Stomach (tissue), 9 donors: ENCODE measurements around the gene RAB26. TPM values are rescaled to one million over a fixed set of nuclear protein-coding genes. Genes with fewer than 3 reads are reported as not detected.
"Not testable (repeated sequence)": the region's sequence is repeated elsewhere in the genome, so short reads cannot be mapped to it uniquely, and the experiment has no call there.

Experiments
- DNase-seq, 2 donors: peaks; one replicate each; pipeline versions ENCODE4 v3.0.0 to v3.0.0-alpha.2; 2013 to 2019
- H3K27ac ChIP-seq, 5 donors: fragments of 200-600 bp in 4 of 5; sonication (generic) in 4 of 5; one replicate each; pipeline ENCODE4 v1.5.1; 2013 to 2019; ENCODE audit warnings: mild to moderate bottlenecking in 1 of 5, moderate library complexity in 1 of 5
- H3K27me3 ChIP-seq, 3 donors: fragments of 200-600 bp; sonication (generic); one replicate each; pipeline ENCODE4 v1.5.1; 2017 to 2019; ENCODE audit warnings: mixed run types in 1 of 3
- H3K36me3 ChIP-seq, 4 donors: fragments of 200-600 bp; sonication (generic); 1 replicate in 3 of 4; 2 replicates in 1 of 4; pipeline ENCODE4 v1.5.1; 2016 to 2019
- H3K4me1 ChIP-seq, 4 donors: fragments of 200-600 bp; sonication (generic); one replicate each; pipeline ENCODE4 v1.5.1; 2016 to 2019
- H3K4me3 ChIP-seq, 4 donors: fragments of 200-600 bp; sonication (generic) in 3 of 4; one replicate each; pipeline ENCODE4 v1.5.1; 2016 to 2019; ENCODE audit warnings: mild to moderate bottlenecking in 1 of 4
- H3K9me3 ChIP-seq, 4 donors: fragments of 200-600 bp; sonication (generic); one replicate each; pipeline ENCODE4 v1.5.1; 2016 to 2019
- EP300 ChIP-seq: sonication (generic); formaldehyde crosslinking; IDR thresholded peaks from one replicate; pipeline ENCODE4 v1.6.1; 2017; ENCODE audit warnings: antibody characterized with exemption
- POLR2AphosphoS5 ChIP-seq, 3 donors: sonication (generic); formaldehyde crosslinking; IDR thresholded peaks; one replicate each; pipeline ENCODE4 v1.6.1; 2016; ENCODE audit warnings: antibody characterized with exemption in 3 of 3
- WGBS, 5 donors: extraction: QIAGEN DNeasy Blood & Tissue Kit in 3 of 5; methylation state at CpG; one replicate each; pipeline versions ENCODE4 v1.1.5 to v1.1.7; 2013 to 2018; 5-methylcytosine and 5-hydroxymethylcytosine counted together
- intact Hi-C: fragments of 100-400 bp; cut with DNase I; formaldehyde crosslinking; loops from one replicate; pipeline ENCODE4 v1.15.1; 2023; ENCODE audit warnings: low total_unique reads
- polyA plus RNA-seq, 3 donors: library from polyadenylated mRNA; stranded (reverse); fragments of 200-250 nt; gene quantifications; one replicate each; pipeline ENCODE4 v1.2.3, GENCODE V29; 2013
- total RNA-seq, 5 donors: library from RNA; depleted of rRNA; stranded (reverse); fragments of >200 nt; gene quantifications; one replicate each; pipeline versions ENCODE4 v1.1.0 to v1.2.3, GENCODE V29; 2014 to 2016
- donor health status: healthy with polysubstance abuse.
- donor health status: Bipolar disorder and iron deficiency.
- donor health status: healthy.

Gene RAB26
- total and polyA plus RNA-seq, 8 donors, result 15.1 to 114 (median 27.2) TPM; not detected in 3

- intact Hi-C loops, H3K9me3 ChIP-seq, H3K36me3 ChIP-seq, H3K27me3 ChIP-seq: not testable (repeated sequence)
- DNase-seq, result peak in 1 of 2 donors; percentile 89
- Histone ChIP-seq H3K4me1 (peaks cover 44 to 90% (median 71%) of the 10 kb centered on the region in 4 donors), H3K27ac (peak overlapping the region; percentile 81 to 96 (median 92)), H3K4me3 (peak overlapping the region; percentile 19 to 37 (median 34))
- TF ChIP-seq POLR2AphosphoS5 (IDR thresholded peaks at IDR 0.05) (peak in 2 of 3 donors; percentile 8 to 16), EP300 (peak; percentile 8)
- WGBS, 5 donors, result 23 to 43% (median 33%) methylated on average over 14 to 36 of the region's 37 CpGs
Measured at GRCh38 chr16:2124694-2125444, 23.6 kb upstream of the RAB26 start.

DNA sequence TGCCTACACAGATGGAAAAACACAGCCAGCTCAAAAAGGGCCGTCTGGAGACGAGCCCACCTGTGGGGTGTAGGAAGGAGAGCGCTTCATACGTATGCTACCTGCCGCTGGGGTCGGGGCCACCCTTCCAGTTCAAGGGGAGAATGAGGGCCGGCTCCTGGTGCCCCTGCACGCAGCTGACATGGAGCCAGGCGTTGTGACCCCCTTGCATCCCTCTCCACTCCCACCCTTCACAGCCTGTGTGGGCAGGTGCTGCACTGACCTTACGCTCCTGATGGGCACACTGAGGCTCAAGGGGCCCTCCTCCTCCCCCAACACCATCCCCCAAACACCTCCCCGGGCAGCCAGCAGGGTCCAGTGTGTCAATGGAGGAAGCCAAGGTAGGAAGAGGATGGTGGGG is 22.8 kb upstream of the RAB26 start:
- WGBS, 5 donors, result 30 to 75% (median 53%) methylated on average over 3 to 11 of the region's 11 CpGs
- Histone ChIP-seq H3K4me3 (peak overlapping the region; percentile 19 to 37 (median 34)), H3K27ac (peak overlapping the region; percentile 81 to 96 (median 92)), H3K4me1 (peaks cover 44 to 92% (median 72%) of the 10 kb centered on the region in 4 donors)
- H3K36me3 ChIP-seq, intact Hi-C loops, H3K9me3 ChIP-seq, H3K27me3 ChIP-seq: not testable (repeated sequence)
- peak in 1 of 2 donors; percentile 24 for DNase-seq

DNA sequence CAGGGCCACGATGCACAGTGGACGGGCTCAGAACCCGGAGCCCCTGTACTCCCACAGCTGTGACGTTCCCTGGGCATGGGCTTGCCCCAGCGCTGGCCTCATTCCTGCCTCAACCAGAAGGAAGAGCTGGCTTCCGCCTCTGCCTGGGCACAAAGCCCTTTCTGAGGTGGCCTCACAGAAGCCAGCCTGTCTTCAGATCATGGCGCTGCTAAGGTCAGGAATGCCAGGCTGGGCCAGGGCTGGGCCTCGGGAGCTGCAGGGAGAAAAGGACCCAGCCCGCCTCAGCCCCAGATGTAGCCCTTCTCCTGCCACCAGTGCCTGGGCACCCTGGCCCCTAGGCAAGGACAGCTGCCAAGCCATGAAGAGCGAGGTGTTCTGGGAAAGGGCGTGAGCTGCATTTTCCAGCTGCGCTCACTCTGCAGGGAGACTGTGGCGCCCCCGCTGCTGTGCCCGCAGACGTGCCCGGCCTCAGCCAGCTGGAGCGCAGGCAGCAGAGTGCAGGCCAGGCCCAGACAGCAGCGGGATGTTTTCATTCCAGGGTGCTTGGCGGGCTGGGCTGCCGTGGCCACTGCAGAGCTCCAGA is 22.2 kb upstream of the RAB26 start:
- WGBS, 5 donors, result 33 to 59% (median 53%) methylated on average over 9 to 21 of the region's 21 CpGs
- DNase-seq, result peak in 1 of 2 donors; percentile 57
- Histone ChIP-seq H3K4me3 (peak overlapping the region in 2 of 4 donors; percentile 19 to 34), H3K4me1 (peaks cover 44 to 89% (median 72%) of the 10 kb centered on the region in 4 donors), H3K27ac (peak overlapping the region; percentile 81 to 96 (median 92))
- intact Hi-C loops, H3K36me3 ChIP-seq, H3K27me3 ChIP-seq, H3K9me3 ChIP-seq: not testable (repeated sequence)
- TF ChIP-seq POLR2AphosphoS5 (IDR thresholded peaks at IDR 0.05) (peak in 2 of 3 donors; percentile 27 to 42), EP300 (peak; percentile 40)

DNA sequence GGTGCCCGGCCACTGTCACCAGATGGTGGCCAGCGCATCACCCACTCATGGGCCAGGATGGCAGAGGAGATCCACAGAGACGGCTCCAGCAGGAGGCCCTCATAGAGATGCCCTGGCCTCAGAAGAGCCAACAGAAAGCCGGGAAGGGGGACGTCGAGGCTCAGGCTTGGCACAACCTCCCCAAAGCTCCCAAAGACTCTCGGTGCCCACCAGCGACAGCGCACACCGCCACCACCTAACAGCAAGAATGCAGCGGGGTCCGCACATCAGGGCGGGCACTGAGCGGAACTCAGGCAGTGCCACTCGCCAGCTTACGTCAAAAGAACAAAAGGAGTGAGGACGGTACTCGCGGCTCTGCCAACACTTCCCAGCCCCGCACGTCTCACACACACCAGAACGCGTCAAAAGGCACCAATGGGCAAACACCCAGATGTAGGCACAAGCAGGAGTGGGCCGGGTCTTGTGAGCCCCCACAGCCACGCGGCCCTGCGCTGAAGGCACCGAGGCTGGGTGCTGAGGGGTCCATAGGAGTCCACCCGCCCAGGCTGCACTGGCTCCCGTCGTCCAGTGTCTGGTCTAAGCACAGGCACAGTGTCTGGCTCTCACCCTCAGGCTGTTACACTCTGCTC is 21.4 kb upstream of the RAB26 start:
- Histone ChIP-seq H3K4me1 (peaks cover 44 to 89% (median 71%) of the 10 kb centered on the region in 4 donors), H3K27ac (peak overlapping the region; percentile 6 to 96 (median 92)), H3K4me3 (peak overlapping the region in 2 of 4 donors; percentile 2 to 9)
- H3K27me3 ChIP-seq, H3K9me3 ChIP-seq, intact Hi-C loops, H3K36me3 ChIP-seq: not testable (repeated sequence)
- WGBS, 5 donors, result 82 to 89% (median 84%) methylated on average over 23 to 31 of the region's 31 CpGs
- TF ChIP-seq EP300, result peak; percentile 56
- DNase-seq, result peak in 1 of 2 donors; percentile 46

GRCh38 chr16:2127630-2128280 is 20.7 kb upstream of the RAB26 start:
- peak overlapping the region in 4 of 5 donors; percentile 90 to 96 (median 93) for H3K27ac ChIP-seq
- intact Hi-C loops, H3K36me3 ChIP-seq, H3K27me3 ChIP-seq, H3K9me3 ChIP-seq: not testable (repeated sequence)
- H3K4me1 ChIP-seq, result peaks cover 44 to 82% (median 66%) of the 10 kb centered on the region in 4 donors
- DNase-seq, result peak in 1 of 2 donors; percentile 74
- 29 to 57% (median 45%) methylated on average over 3 of the region's 3 CpGs for WGBS, 5 donors
- H3K4me3 ChIP-seq, result peak overlapping the region in 1 of 4 donors; percentile 2
- TF ChIP-seq POLR2AphosphoS5 (IDR thresholded peaks at IDR 0.05), result peak in 1 of 3 donors; percentile 45

DNA sequence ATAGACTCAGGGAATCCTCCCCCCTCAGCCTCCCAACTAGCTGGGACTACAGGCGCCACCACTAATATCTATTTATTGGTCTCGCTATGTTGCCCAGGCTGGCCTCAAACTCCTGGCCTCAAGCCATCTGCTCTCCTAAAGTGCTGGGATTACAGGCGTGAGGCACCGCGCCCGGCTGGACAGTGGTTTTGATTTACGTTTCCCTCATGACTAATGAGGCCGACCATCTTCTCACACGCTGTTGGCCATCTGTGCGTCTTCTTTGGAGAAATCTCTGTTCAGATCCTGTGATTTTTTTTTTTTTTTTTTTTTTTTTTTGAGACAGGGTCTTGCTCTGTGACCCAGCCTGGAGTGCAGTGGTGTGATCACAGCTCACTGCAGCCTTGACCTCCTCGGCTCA is 19.2 kb upstream of the RAB26 start:
- H3K27me3 ChIP-seq, H3K36me3 ChIP-seq, H3K9me3 ChIP-seq, H3K4me3 ChIP-seq, intact Hi-C loops, DNase-seq: not testable (repeated sequence)
- Histone ChIP-seq H3K4me1 (peaks cover 41 to 74% (median 56%) of the 10 kb centered on the region in 4 donors), H3K27ac (peak overlapping the region in 4 of 5 donors; percentile 74 to 81 (median 76))
- 57 to 81% (median 68%) methylated on average over 9 to 11 of the region's 11 CpGs for WGBS, 5 donors

DNA sequence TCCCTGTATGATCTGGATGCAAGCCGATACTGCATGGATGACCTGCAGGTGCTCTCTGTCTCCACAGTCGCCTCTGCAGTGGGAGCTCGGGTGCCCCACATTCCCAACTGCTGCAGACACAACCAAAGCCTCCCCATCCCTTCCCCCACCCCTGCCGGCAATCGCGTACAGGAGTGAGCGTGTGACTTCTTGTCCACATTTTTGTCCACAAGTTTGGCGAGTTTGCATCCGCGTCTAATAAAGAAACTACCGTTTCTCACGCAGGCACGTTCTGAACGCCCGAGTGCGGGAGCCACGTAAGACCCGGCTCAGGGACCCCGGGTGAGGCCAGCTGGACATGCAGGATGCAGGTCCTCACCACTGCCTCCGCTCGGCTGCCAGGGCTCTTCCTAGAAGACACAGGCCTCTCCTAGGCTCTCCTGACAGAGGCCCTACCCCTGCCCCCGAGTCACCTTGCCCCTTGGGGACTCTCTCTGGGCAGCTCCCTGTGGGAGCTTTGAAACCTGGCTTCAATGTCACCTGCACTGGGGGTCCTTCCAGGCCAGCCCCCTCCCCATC is 18.5 kb upstream of the RAB26 start:
- H3K27me3 ChIP-seq, H3K36me3 ChIP-seq, intact Hi-C loops, H3K9me3 ChIP-seq, DNase-seq, H3K4me3 ChIP-seq: not testable (repeated sequence)
- 71 to 82% (median 75%) methylated on average over 20 to 22 of the region's 22 CpGs for WGBS, 5 donors
- H3K27ac ChIP-seq, result peak overlapping the region in 3 of 5 donors; percentile 37 to 74 (median 51)
- peaks cover 34 to 70% (median 49%) of the 10 kb centered on the region in 4 donors for H3K4me1 ChIP-seq

DNA sequence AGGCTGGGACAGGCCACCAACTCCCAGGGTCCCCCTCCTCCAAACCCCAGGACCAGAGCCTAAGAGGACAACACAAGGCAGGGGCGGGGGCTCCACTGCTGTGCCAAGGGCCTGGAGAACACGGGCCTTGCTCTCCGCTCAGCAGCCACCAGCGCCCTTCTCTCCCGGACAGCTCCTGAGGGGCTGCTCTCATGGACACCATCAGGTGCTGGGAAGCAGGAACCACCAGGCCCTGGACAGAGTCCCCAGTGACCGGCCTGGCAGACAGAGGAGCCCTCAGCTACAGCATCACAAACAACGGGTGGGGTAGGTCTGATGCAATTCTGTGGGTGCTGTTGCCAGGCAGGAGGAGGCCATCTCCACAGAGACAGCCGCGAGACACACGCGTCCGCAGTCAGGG is 14.6 kb upstream of the RAB26 start:
- H3K27me3 ChIP-seq, H3K9me3 ChIP-seq, intact Hi-C loops, H3K36me3 ChIP-seq, DNase-seq: not testable (repeated sequence)
- H3K4me1 ChIP-seq, result peaks cover 5 to 44% (median 20%) of the 10 kb centered on the region in 4 donors
- peak overlapping the region; percentile 5 to 19 (median 14) for H3K4me3 ChIP-seq
- WGBS, 5 donors, result 20 to 80% (median 74%) methylated on average over 1 to 7 of the region's 12 CpGs
- H3K27ac ChIP-seq, result peak overlapping the region in 4 of 5 donors; percentile 56 to 77 (median 68)

DNA sequence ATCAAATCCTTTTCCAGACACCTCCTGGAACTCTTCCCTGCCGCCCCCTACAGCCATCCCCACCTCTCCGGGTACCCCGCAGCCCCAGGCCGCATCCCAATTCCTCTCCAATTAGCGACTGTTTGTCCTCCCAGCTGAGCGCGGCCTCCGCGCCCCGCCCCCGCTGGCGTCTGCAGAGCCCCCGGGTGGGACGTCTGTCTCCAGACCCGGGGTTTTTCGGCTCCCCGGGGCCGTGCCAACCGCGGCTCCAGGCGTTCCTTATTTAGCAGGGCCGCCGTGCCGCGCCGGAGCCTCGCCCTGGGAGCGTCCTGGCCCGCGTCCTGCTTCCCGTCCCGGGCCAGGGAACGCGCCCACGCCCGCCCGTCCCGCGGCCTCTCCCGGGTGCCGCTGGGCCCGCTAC is 13.4 kb upstream of the RAB26 start:
- peak overlapping the region; percentile 72 to 88 (median 85) for H3K27ac ChIP-seq
- peak overlapping the region; percentile 51 to 59 (median 56) for H3K4me3 ChIP-seq
- intact Hi-C loops, H3K27me3 ChIP-seq, H3K9me3 ChIP-seq, H3K36me3 ChIP-seq: not testable (repeated sequence)
- 0 to 1% (median 1%) methylated on average over 12 to 32 of the region's 42 CpGs for WGBS, 5 donors
- peaks cover 4 to 40% (median 19%) of the 10 kb centered on the region in 4 donors for H3K4me1 ChIP-seq
- DNase-seq, result peak in 1 of 2 donors; percentile 43
